NCI-H1694 (cell line): ENCODE results near the gene CDCA8.
"Not testable (repeated sequence)": the region's sequence is repeated elsewhere in the genome, so short reads cannot be mapped to it uniquely, and the experiment has no call there.

Source experiments
- DNase-seq: peaks from one replicate; lab custom pipeline; 2025; lab: John Stamatoyannopoulos, UW

The CDCA8 gene

GRCh38 chr1:37673920-37674319 is 18.4 kb upstream of the CDCA8 start:
- DNase-seq, result no peak

GRCh38 chr1:37676281-37677142 is 15.8 kb upstream of the CDCA8 start:
- no peak for DNase-seq

- DNase-seq, result no peak
These were observed 15.2 kb upstream of the CDCA8 start for GRCh38 chr1:37677143-37677439.

- DNase-seq, result no peak
These were observed 14.5 kb upstream of the CDCA8 start for GRCh38 chr1:37677808-37678207.

- no peak for DNase-seq
These were observed 11.4 kb upstream of the CDCA8 start for GRCh38 chr1:37680933-37681332.

- DNase-seq, result peak; percentile 29
These were observed 9.9 kb upstream of the CDCA8 start for GRCh38 chr1:37682334-37682987.

GRCh38 chr1:37684182-37684581 is 8.1 kb upstream of the CDCA8 start:
- DNase-seq, result not testable (repeated sequence)

GRCh38 chr1:37685722-37686121 is 6.6 kb upstream of the CDCA8 start:
- DNase-seq, result no peak

- DNase-seq, result not testable (repeated sequence)
These were observed 4.6 kb upstream of the CDCA8 start for GRCh38 chr1:37687764-37688163.

- DNase-seq, result no peak
These were observed 3.4 kb upstream of the CDCA8 start for GRCh38 chr1:37688926-37689325.

- DNase-seq, result no peak
These were observed 729 bp upstream of the CDCA8 start for GRCh38 chr1:37691497-37692077.

- DNase-seq, result no peak
These were observed 489 bp downstream of the CDCA8 start for GRCh38 chr1:37692834-37693175.

- DNase-seq, result no peak
These were observed 4.8 kb downstream of the CDCA8 start for GRCh38 chr1:37697090-37697489.

GRCh38 chr1:37697737-37698136 is 5.4 kb downstream of the CDCA8 start:
- DNase-seq, result no peak

- no peak for DNase-seq
These were observed 6.8 kb downstream of the CDCA8 start for GRCh38 chr1:37699147-37699546.

- DNase-seq, result no peak
These were observed 8.7 kb downstream of the CDCA8 start for GRCh38 chr1:37701051-37701450.

GRCh38 chr1:37703061-37703460 is 10.7 kb downstream of the CDCA8 start:
- DNase-seq, result no peak

GRCh38 chr1:37704966-37705365 is 12.7 kb downstream of the CDCA8 start:
- DNase-seq, result no peak

GRCh38 chr1:37705399-37705798 is 13.1 kb downstream of the CDCA8 start:
- DNase-seq, result no peak

- no peak for DNase-seq
These were observed 16.2 kb downstream of the CDCA8 start for GRCh38 chr1:37708471-37708870.

GRCh38 chr1:37714226-37714625 is 21.9 kb downstream of the CDCA8 start:
- no peak for DNase-seq

- DNase-seq, result no peak
These were observed 22.4 kb downstream of the CDCA8 start for GRCh38 chr1:37714689-37715088.

GRCh38 chr1:37716321-37716720 is 24.0 kb downstream of the CDCA8 start:
- DNase-seq, result no peak
